Measurements from ENCODE around the gene NCOA3.

Gene NCOA3

GRCh38 chr20:47664744-47665143 is 163.1 kb downstream of the NCOA3 start:
- no peak for DNase-seq (ENCODE audit: low read depth in 3 of 3)

- no peak for DNase-seq (ENCODE audit: low read depth in 3 of 3)
These were observed 163.7 kb downstream of the NCOA3 start for GRCh38 chr20:47665221-47665991.

- no peak for DNase-seq (ENCODE audit: low read depth in 3 of 3)
These were observed 164.6 kb downstream of the NCOA3 start for GRCh38 chr20:47666304-47666703.

GRCh38 chr20:47667086-47667485 is 165.4 kb downstream of the NCOA3 start:
- DNase-seq (ENCODE audit: low read depth in 3 of 3): no peak

GRCh38 chr20:47667531-47668312 is 166.0 kb downstream of the NCOA3 start:
- DNase-seq (ENCODE audit: low read depth in 3 of 3): no peak

- DNase-seq (ENCODE audit: low read depth in 3 of 3): no peak
These were observed 166.8 kb downstream of the NCOA3 start for GRCh38 chr20:47668313-47669151.

- no peak for DNase-seq (ENCODE audit: low read depth in 3 of 3)
These were observed 167.4 kb downstream of the NCOA3 start for GRCh38 chr20:47669152-47669425.

- no peak for DNase-seq (ENCODE audit: low read depth in 3 of 3)
These were observed 167.8 kb downstream of the NCOA3 start for GRCh38 chr20:47669489-47669888.

GRCh38 chr20:47669927-47670890 is 168.5 kb downstream of the NCOA3 start:
- no peak for DNase-seq (ENCODE audit: low read depth in 3 of 3)

GRCh38 chr20:47670913-47671312 is 169.2 kb downstream of the NCOA3 start:
- no peak for DNase-seq (ENCODE audit: low read depth in 3 of 3)

- no peak for DNase-seq (ENCODE audit: low read depth in 3 of 3)
These were observed 170.5 kb downstream of the NCOA3 start for GRCh38 chr20:47672166-47672565.

GRCh38 chr20:47672886-47673670 is 171.4 kb downstream of the NCOA3 start:
- DNase-seq (ENCODE audit: low read depth in 3 of 3): no peak

GRCh38 chr20:47673671-47673955 is 171.9 kb downstream of the NCOA3 start:
- DNase-seq (ENCODE audit: low read depth in 3 of 3): no peak

- no peak for DNase-seq (ENCODE audit: low read depth in 3 of 3)
These were observed 172.5 kb downstream of the NCOA3 start for GRCh38 chr20:47674145-47674544.

GRCh38 chr20:47674686-47675085 is 173.0 kb downstream of the NCOA3 start:
- no peak for DNase-seq (ENCODE audit: low read depth in 3 of 3)

- DNase-seq (ENCODE audit: low read depth in 3 of 3): no peak
These were observed 173.8 kb downstream of the NCOA3 start for GRCh38 chr20:47675190-47676142.

GRCh38 chr20:47676219-47676721 is 174.6 kb downstream of the NCOA3 start:
- no peak for DNase-seq (ENCODE audit: low read depth in 3 of 3)

- no peak for DNase-seq (ENCODE audit: low read depth in 3 of 3)
These were observed 175.4 kb downstream of the NCOA3 start for GRCh38 chr20:47676912-47677634.

Data from stimulated activated CD4-positive, alpha-beta T cell treated with anti-CD3 and anti-CD28 coated beads, TNF-alpha, amount 100 ng/mL, for 4 hours (primary cell).